K562 (cell line): ENCODE results near the gene GIPC3. TPM values are rescaled to one million over a fixed set of nuclear protein-coding genes. Genes with fewer than 3 reads are reported as not detected.

Source experiments
- ARNT ChIP-seq, 2 experiments: fragments of 450-650 bp; IDR thresholded peaks; 2 replicates each; pipeline ENCODE4 v1.6.1; 2016; ENCODE audit warnings: mild to moderate bottlenecking in 1 of 2
- BACH1 ChIP-seq: fragments of 200-800 bp; sonication (Bioruptor generic); IDR thresholded peaks from 2 replicates; pipeline ENCODE4 v1.6.1; 2016; ENCODE audit warnings: missing genetic modification characterization, missing compliant biosample characterization
- CHD2 ChIP-seq: IDR thresholded peaks from 2 replicates; pipeline ENCODE4 v1.6.1; 2011; ENCODE audit warnings: low read depth, low read length
- CSDE1 ChIP-seq, 2 experiments: fragments of 450-650 bp; IDR thresholded peaks; 2 replicates each; pipeline ENCODE4 v1.6.1; 2016; ENCODE audit warnings: mild to moderate bottlenecking in 1 of 2
- ELF1 ChIP-seq: fragments of 200-800 bp; sonication (Bioruptor generic); IDR thresholded peaks from 2 replicates; pipeline ENCODE4 v1.6.1; 2016; ENCODE audit warnings: missing genetic modification characterization, missing compliant biosample characterization
- NFIX ChIP-seq: fragments of 250-450 bp; sonication (Bioruptor Pico); IDR thresholded peaks from 2 replicates; pipeline ENCODE4 v1.4.0; 2020; ENCODE audit warnings: low read depth, mild to moderate bottlenecking, moderate library complexity
- PCBP2 ChIP-seq: fragments of 200-400 bp; formaldehyde crosslinking; IDR thresholded peaks from 2 replicates; pipeline ENCODE4 v1.6.1; 2018; ENCODE audit warnings: low read length, low read depth, mild to moderate bottlenecking, moderate library complexity; ENCODE audit not compliant: poor library complexity, severe bottlenecking
- SIN3B ChIP-seq: fragments of 450-650 bp; IDR thresholded peaks from 2 replicates; pipeline ENCODE4 v1.6.1; 2017; ENCODE audit warnings: low read depth, mild to moderate bottlenecking, moderate library complexity
- TFAM ChIP-seq: fragments of 250-450 bp; sonication (Bioruptor Pico); conservative IDR thresholded peaks from 2 replicates; pipeline ENCODE4 v1.5.0; 2021; ENCODE audit warnings: mild to moderate bottlenecking, moderate library complexity
- TSC22D4 ChIP-seq: fragments of 450-650 bp; IDR thresholded peaks from 2 replicates; pipeline ENCODE4 v1.6.1; 2016; ENCODE audit warnings: missing genetic modification characterization, missing biosample characterization, control low read depth
- ZNF12 ChIP-seq: sonication (generic); formaldehyde crosslinking; IDR thresholded peaks from 2 replicates; pipeline ENCODE4 v1.4.0; 2020; ENCODE audit warnings: mild to moderate bottlenecking, missing genetic modification reagents
- ZNF224 ChIP-seq: sonication (generic); formaldehyde crosslinking; IDR thresholded peaks from 2 replicates; pipeline ENCODE4 v1.8.0; 2022; ENCODE audit warnings: mild to moderate bottlenecking, missing genetic modification reagents
- ZNF561 ChIP-seq: fragments of 450-650 bp; formaldehyde crosslinking; conservative IDR thresholded peaks from 2 replicates; pipeline ENCODE4 v1.4.0; 2020; ENCODE audit warnings: mild to moderate bottlenecking, moderate library complexity
- ZNF77 ChIP-seq: fragments of 250-450 bp; sonication (Bioruptor Pico); IDR thresholded peaks from 2 replicates; pipeline ENCODE4 v1.5.0; 2020
- polyA plus RNA-seq, 8 experiments: library from polyadenylated mRNA; depleted of rRNA in 4 of 8; stranded (reverse) in 5 of 8; unstranded in 3 of 8; fragments of >200 nt; fragmentation: Nextera tagmentation in 2 of 8; fragmentation: Illumina TruSeq in 1 of 8; extraction: Ambion mirVana in 2 of 8; extraction: Trizol in 1 of 8; gene quantifications; 2 replicates each; pipeline versions ENCODE4 v1.2.1 to v1.2.3, GENCODE V29; 2011 to 2014; ENCODE audit warnings: inconsistent platforms in 1 of 8, missing spikeins in 1 of 8
- total RNA-seq, 7 experiments: library from RNA; depleted of rRNA in 6 of 7; stranded (reverse); fragments of >200 nt in 6 of 7; fragmentation: Illumina TruSeq in 2 of 7; extraction: Trizol in 2 of 7; gene quantifications; 2 replicates each; pipeline versions ENCODE4 v1.2.1 to v1.2.3, GENCODE V29; 2011 to 2021; ENCODE audit warnings: low replicate concordance in 1 of 7
- TF ChIP-seq, protein P1 (sequence below): fragments of 250-450 bp; sonication (Bioruptor Pico); IDR thresholded peaks from 2 replicates; pipeline ENCODE4 v1.6.1; 2021; ENCODE audit warnings: mild to moderate bottlenecking
- TF ChIP-seq, protein P2 (sequence below), 2 experiments: fragments of 450-650 bp in 1 of 2; sonication (generic) in 1 of 2; formaldehyde crosslinking in 1 of 2; IDR thresholded peaks in 1 of 2; conservative IDR thresholded peaks in 1 of 2; 2 replicates each; pipeline versions ENCODE4 v1.6.1 to v1.8.1; 2016 to 2023; ENCODE audit warnings: mild to moderate bottlenecking in 2 of 2, moderate library complexity in 2 of 2, inconsistent platforms in 1 of 2, missing genetic modification reagents in 1 of 2
- TF ChIP-seq, protein P3 (sequence below): fragments of 450-650 bp; IDR thresholded peaks from 2 replicates; pipeline ENCODE4 v1.6.1; 2016; ENCODE audit warnings: mild to moderate bottlenecking
- TF ChIP-seq, protein P4 (sequence below): fragments of 150-350 bp; IDR thresholded peaks from 2 replicates; pipeline ENCODE4 v1.6.1; 2014; ENCODE audit warnings: low read depth, mild to moderate bottlenecking, low read length, borderline replicate concordance
- TF ChIP-seq, protein P5 (sequence below): fragments of 250-450 bp; sonication (Bioruptor Pico); IDR thresholded peaks from 2 replicates; pipeline ENCODE4 v1.4.0; 2020; ENCODE audit warnings: borderline replicate concordance

Gene GIPC3
- total and polyA plus RNA-seq, 9 of the 15 experiments (the other 6 are each of a cell fraction or from before 2014, with no cell fraction given), result 0.03 to 3.6 (median 1.5) TPM; not detected in 1

DNA sequence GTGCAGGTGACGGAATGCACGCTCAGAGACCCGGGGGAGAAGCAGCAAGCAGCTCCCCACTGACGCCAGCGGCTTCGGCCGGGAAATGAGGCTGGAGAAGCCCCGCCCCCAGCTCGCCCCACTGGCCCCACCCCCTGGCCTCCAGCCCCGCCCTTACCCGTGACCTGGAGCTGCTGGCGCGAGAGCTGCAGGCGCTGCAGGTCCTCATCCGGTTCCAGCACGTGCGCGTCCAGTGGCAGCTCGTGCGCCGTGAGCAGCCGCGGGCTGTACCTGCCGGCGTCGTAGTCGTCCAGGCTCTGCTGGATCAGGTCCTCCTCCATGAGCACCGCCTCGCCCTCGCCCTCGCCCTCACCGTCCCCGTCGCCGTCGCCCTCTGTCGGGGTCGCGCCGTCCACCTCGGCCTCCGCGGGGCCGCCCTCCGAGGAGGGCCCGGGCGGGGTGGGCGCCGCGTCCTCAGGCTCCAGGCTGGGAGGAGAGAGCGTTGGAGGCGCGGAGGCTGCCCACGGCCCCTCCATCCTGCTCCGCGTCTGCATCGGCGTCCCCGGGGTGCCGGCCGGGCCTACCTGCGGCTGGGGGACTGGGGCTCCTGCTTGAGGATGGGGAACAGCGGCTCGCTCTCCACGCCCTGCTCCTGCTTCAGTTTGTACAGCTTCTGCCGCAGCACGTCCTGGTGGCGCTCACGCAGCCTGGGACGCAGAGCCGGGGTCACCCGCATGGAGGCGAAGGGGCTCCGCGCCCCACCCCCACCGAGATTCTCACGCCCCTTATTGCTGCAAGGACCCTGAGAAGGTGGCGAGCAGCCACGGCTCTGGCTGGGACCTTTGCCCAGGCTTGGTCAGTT is 27.8 kb downstream of the GIPC3 start (continued):
- TF ChIP-seq TSC22D4 (no peak), SIN3B (no peak), ZNF12 (CRISPR knock-in tag) (no peak), ARNT (IDR thresholded peaks at IDR 0.05) (no peak), ELF1 (tag) (no peak), ZNF224 (no peak), CHD2 (peak; percentile 82), TFAM (CRISPR knock-in tag) (no peak), PCBP2 (no peak), CSDE1 (IDR thresholded peaks at IDR 0.05) (no peak), ZNF77 (CRISPR knock-in tag) (no peak), ZNF561 (CRISPR knock-in tag) (no peak), BACH1 (tag) (no peak), NFIX (CRISPR knock-in tag) (no peak)
- TF ChIP-seq, protein P1, sequence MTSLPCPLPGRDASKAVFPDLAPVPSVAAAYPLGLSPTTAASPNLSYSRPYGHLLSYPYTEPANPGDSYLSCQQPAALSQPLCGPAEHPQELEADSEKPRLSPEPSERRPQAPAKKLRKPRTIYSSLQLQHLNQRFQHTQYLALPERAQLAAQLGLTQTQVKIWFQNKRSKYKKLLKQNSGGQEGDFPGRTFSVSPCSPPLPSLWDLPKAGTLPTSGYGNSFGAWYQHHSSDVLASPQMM (CRISPR knock-in tag), result no peak
- TF ChIP-seq, protein P2, sequence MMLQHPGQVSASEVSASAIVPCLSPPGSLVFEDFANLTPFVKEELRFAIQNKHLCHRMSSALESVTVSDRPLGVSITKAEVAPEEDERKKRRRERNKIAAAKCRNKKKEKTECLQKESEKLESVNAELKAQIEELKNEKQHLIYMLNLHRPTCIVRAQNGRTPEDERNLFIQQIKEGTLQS (IDR thresholded peaks at IDR 0.05), result no peak
- TF ChIP-seq, protein P2 (CRISPR knock-in tag; conservative IDR thresholded peaks at IDR 0.05), result no peak
- TF ChIP-seq, protein P3, sequence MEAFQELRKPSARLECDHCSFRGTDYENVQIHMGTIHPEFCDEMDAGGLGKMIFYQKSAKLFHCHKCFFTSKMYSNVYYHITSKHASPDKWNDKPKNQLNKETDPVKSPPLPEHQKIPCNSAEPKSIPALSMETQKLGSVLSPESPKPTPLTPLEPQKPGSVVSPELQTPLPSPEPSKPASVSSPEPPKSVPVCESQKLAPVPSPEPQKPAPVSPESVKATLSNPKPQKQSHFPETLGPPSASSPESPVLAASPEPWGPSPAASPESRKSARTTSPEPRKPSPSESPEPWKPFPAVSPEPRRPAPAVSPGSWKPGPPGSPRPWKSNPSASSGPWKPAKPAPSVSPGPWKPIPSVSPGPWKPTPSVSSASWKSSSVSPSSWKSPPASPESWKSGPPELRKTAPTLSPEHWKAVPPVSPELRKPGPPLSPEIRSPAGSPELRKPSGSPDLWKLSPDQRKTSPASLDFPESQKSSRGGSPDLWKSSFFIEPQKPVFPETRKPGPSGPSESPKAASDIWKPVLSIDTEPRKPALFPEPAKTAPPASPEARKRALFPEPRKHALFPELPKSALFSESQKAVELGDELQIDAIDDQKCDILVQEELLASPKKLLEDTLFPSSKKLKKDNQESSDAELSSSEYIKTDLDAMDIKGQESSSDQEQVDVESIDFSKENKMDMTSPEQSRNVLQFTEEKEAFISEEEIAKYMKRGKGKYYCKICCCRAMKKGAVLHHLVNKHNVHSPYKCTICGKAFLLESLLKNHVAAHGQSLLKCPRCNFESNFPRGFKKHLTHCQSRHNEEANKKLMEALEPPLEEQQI, result no peak
- TF ChIP-seq, protein P4, sequence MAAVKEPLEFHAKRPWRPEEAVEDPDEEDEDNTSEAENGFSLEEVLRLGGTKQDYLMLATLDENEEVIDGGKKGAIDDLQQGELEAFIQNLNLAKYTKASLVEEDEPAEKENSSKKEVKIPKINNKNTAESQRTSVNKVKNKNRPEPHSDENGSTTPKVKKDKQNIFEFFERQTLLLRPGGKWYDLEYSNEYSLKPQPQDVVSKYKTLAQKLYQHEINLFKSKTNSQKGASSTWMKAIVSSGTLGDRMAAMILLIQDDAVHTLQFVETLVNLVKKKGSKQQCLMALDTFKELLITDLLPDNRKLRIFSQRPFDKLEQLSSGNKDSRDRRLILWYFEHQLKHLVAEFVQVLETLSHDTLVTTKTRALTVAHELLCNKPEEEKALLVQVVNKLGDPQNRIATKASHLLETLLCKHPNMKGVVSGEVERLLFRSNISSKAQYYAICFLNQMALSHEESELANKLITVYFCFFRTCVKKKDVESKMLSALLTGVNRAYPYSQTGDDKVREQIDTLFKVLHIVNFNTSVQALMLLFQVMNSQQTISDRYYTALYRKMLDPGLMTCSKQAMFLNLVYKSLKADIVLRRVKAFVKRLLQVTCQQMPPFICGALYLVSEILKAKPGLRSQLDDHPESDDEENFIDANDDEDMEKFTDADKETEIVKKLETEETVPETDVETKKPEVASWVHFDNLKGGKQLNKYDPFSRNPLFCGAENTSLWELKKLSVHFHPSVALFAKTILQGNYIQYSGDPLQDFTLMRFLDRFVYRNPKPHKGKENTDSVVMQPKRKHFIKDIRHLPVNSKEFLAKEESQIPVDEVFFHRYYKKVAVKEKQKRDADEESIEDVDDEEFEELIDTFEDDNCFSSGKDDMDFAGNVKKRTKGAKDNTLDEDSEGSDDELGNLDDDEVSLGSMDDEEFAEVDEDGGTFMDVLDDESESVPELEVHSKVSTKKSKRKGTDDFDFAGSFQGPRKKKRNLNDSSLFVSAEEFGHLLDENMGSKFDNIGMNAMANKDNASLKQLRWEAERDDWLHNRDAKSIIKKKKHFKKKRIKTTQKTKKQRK, result no peak
- TF ChIP-seq, protein P5, sequence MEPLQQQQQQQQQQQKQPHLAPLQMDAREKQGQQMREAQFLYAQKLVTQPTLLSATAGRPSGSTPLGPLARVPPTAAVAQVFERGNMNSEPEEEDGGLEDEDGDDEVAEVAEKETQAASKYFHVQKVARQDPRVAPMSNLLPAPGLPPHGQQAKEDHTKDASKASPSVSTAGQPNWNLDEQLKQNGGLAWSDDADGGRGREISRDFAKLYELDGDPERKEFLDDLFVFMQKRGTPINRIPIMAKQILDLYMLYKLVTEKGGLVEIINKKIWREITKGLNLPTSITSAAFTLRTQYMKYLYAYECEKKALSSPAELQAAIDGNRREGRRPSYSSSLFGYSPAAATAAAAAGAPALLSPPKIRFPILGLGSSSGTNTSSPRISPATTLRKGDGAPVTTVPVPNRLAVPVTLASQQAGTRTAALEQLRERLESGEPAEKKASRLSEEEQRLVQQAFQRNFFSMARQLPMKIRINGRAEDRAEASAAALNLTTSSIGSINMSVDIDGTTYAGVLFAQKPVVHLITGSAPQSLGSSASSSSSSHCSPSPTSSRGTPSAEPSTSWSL (CRISPR knock-in tag), result no peak
